H1 (cell line): ENCODE measurements around the gene RSBN1. TPM values are rescaled to one million over a fixed set of nuclear protein-coding genes. Genes with fewer than 3 reads are reported as not detected.

Experiments
- CTCF ChIA-PET: fragments of 300-600 bp; sonication (Branson Sonifier 250); formaldehyde crosslinking; loops from one replicate; lab custom pipeline; 2021; ENCODE audit not compliant: partially characterized antibody; lab: Charles Lee
- POLR2A ChIA-PET: fragments of 300-600 bp; sonication (Branson Sonifier 250); formaldehyde crosslinking; loops from one replicate; lab custom pipeline; 2021; ENCODE audit warnings: inconsistent platforms; ENCODE audit not compliant: partially characterized antibody; lab: Charles Lee
- DNase-seq, 2 experiments: peaks; one replicate each; pipeline versions ENCODE4 v3.0.0 to v3.0.0-alpha.2; 2010 to 2022; ENCODE audit warnings: low spot score in 2 of 2, low read depth in 1 of 2, mixed read lengths in 1 of 2
- FAIRE-seq: peaks from 2 replicates; lab custom pipeline; 2011; peaks lifted over from hg19 to GRCh38; lab: Jason Lieb, UNC
- H2AFZ ChIP-seq: 2 replicates; pipeline ENCODE4 v1.8.1; 2012; ENCODE audit warnings: low read length, inconsistent platforms
- H2AK5ac ChIP-seq: 2 replicates; pipeline ENCODE4 v1.6.1; 2013; ENCODE audit warnings: low read depth, low read length
- H2BK120ac ChIP-seq: replicated peaks from 2 replicates; pipeline ENCODE3; 2013; ENCODE audit warnings: low read depth, low read length, inconsistent platforms
- H2BK12ac ChIP-seq: 2 replicates; pipeline ENCODE4 v1.6.1; 2013; ENCODE audit warnings: low read depth, low read length
- H2BK15ac ChIP-seq: 2 replicates; pipeline ENCODE4 v1.6.1; 2013; ENCODE audit warnings: low read length
- H2BK20ac ChIP-seq: 2 replicates; pipeline ENCODE4 v1.6.1; 2013; ENCODE audit warnings: low read length
- H2BK5ac ChIP-seq: 2 replicates; pipeline ENCODE4 v1.6.1; 2013; ENCODE audit warnings: low read depth, low read length
- H3K14ac ChIP-seq: 2 replicates; pipeline ENCODE4 v1.6.1; 2013; ENCODE audit warnings: inconsistent platforms; ENCODE audit not compliant: insufficient read length
- H3K18ac ChIP-seq: 2 replicates; pipeline ENCODE4 v1.6.1; 2013; ENCODE audit warnings: low read length; ENCODE audit errors: extremely low read depth
- H3K23ac ChIP-seq: 2 replicates; pipeline ENCODE4 v1.6.1; 2013; ENCODE audit warnings: inconsistent platforms; ENCODE audit not compliant: insufficient read length
- H3K23me2 ChIP-seq: 2 replicates; pipeline ENCODE4 v1.6.1; 2013; ENCODE audit warnings: low read depth, low read length
- H3K27ac ChIP-seq: 2 replicates; pipeline ENCODE4 v1.6.1; 2011; ENCODE audit warnings: low read depth, low read length, inconsistent platforms
- H3K27me3 ChIP-seq, 4 experiments: replicated peaks in 1 of 4; 1 replicate in 1 of 4; 2 replicates in 3 of 4; pipeline versions ENCODE4 v1.6.1 to v1.8.1; 2011 to 2013; ENCODE audit warnings: low read length in 3 of 4, mild to moderate bottlenecking in 3 of 4, inconsistent platforms in 2 of 4, mixed read lengths in 2 of 4, moderate library complexity in 1 of 4; ENCODE audit not compliant: control insufficient read depth in 3 of 4, insufficient read depth in 3 of 4; ENCODE audit errors: extremely low read depth in 1 of 4
- H3K36me3 ChIP-seq, 4 experiments: 2 replicates each; pipeline versions ENCODE4 v1.6.1 to v1.8.1; 2011 to 2013; ENCODE audit warnings: mild to moderate bottlenecking in 4 of 4, low read length in 3 of 4, moderate library complexity in 2 of 4, control low read depth in 1 of 4, inconsistent platforms in 1 of 4; ENCODE audit not compliant: insufficient read depth in 4 of 4, control insufficient read depth in 2 of 4
- H3K4ac ChIP-seq: replicated peaks from 2 replicates; pipeline ENCODE3; 2013; ENCODE audit warnings: low read length, low read depth, mixed read lengths, inconsistent platforms; ENCODE audit not compliant: insufficient read length
- H3K4me1 ChIP-seq, 4 experiments: replicated peaks in 1 of 4; 1 replicate in 1 of 4; 2 replicates in 3 of 4; pipeline versions ENCODE4 v1.6.1 to v1.8.1; 2011 to 2013; ENCODE audit warnings: low read length in 3 of 4, inconsistent platforms in 2 of 4, mixed read lengths in 1 of 4; ENCODE audit not compliant: insufficient read depth in 4 of 4, control insufficient read depth in 3 of 4
- H3K4me2 ChIP-seq, 2 experiments: 2 replicates each; pipeline versions ENCODE4 v1.6.1 to v1.8.1; 2011 to 2013; ENCODE audit warnings: low read depth in 2 of 2, low read length in 2 of 2, control low read depth in 1 of 2, inconsistent platforms in 1 of 2, mild to moderate bottlenecking in 1 of 2; ENCODE audit not compliant: insufficient read depth in 1 of 2
- H3K4me3 ChIP-seq, 4 experiments: fragments of 200-600, 300-600 bp in 1 of 4; sonication (generic), shearing (Covaris generic), sonication (Bioruptor Twin) in 1 of 4; 2 replicates each; pipeline versions ENCODE4 v1.5.1 to v1.8.1; 2011 to 2016; ENCODE audit warnings: low read length in 4 of 4, low read depth in 3 of 4, control low read depth in 2 of 4, inconsistent platforms in 2 of 4, mild to moderate bottlenecking in 2 of 4, mixed read lengths in 1 of 4, moderate library complexity in 1 of 4; ENCODE audit not compliant: insufficient read depth in 2 of 4; ENCODE audit errors: extremely low read depth in 1 of 4
- H3K56ac ChIP-seq: replicated peaks from 2 replicates; pipeline ENCODE3; 2013; ENCODE audit warnings: low read depth, mild to moderate bottlenecking, mixed read lengths, low read length, inconsistent platforms; ENCODE audit not compliant: insufficient read length
- H3K79me1 ChIP-seq: 2 replicates; pipeline ENCODE4 v1.6.1; 2013; ENCODE audit warnings: low read depth, low read length, control low read depth
- H3K79me2 ChIP-seq, 2 experiments: 2 replicates each; pipeline versions ENCODE4 v1.6.1 to v1.8.1; 2012 to 2013; ENCODE audit warnings: low read length in 2 of 2, mild to moderate bottlenecking in 2 of 2, inconsistent platforms in 1 of 2; ENCODE audit not compliant: insufficient read depth in 2 of 2, control insufficient read depth in 1 of 2
- H3K9ac ChIP-seq, 4 experiments: replicated peaks in 1 of 4; 1 replicate in 1 of 4; 2 replicates in 3 of 4; pipeline versions ENCODE4 v1.6.1 to v1.8.1; 2011 to 2013; ENCODE audit warnings: low read depth in 3 of 4, low read length in 3 of 4, control low read depth in 2 of 4, mild to moderate bottlenecking in 2 of 4, moderate library complexity in 2 of 4, inconsistent platforms in 1 of 4; ENCODE audit errors: extremely low read depth in 1 of 4
- H3K9me3 ChIP-seq, 2 experiments: 2 replicates each; pipeline versions ENCODE4 v1.6.1 to v1.8.1; 2012 to 2013; ENCODE audit warnings: mild to moderate bottlenecking in 2 of 2, moderate library complexity in 2 of 2, control low read depth in 1 of 2, inconsistent platforms in 1 of 2, low read depth in 1 of 2, low read length in 1 of 2, mixed read lengths in 1 of 2; ENCODE audit not compliant: insufficient read depth in 2 of 2
- H4K20me1 ChIP-seq, 2 experiments: replicated peaks in 1 of 2; 2 replicates each; pipeline versions ENCODE3 to v1.8.1; 2011 to 2013; ENCODE audit warnings: inconsistent platforms in 2 of 2, low read length in 2 of 2, mild to moderate bottlenecking in 1 of 2; ENCODE audit not compliant: insufficient read depth in 2 of 2, control insufficient read depth in 1 of 2
- H4K5ac ChIP-seq: 2 replicates; pipeline ENCODE4 v1.6.1; 2013; ENCODE audit warnings: low read length, low read depth, mixed read lengths, inconsistent platforms; ENCODE audit not compliant: insufficient read length
- H4K8ac ChIP-seq: 2 replicates; pipeline ENCODE4 v1.8.0; 2013; ENCODE audit warnings: mild to moderate bottlenecking, moderate library complexity, low read length, inconsistent platforms; ENCODE audit not compliant: insufficient read depth; ENCODE audit errors: extremely low read depth
- H4K91ac ChIP-seq: replicated peaks from 2 replicates; pipeline ENCODE3; 2013; ENCODE audit warnings: low read length, mixed read lengths, inconsistent platforms; ENCODE audit not compliant: insufficient read length
- SIRT6 ChIP-seq: IDR thresholded peaks from one replicate; pipeline ENCODE4 v1.7.1; 2012; ENCODE audit warnings: low read length, inconsistent platforms
- WGBS, 2 experiments: shearing (Covaris generic) in 1 of 2; methylation state at CpG; one replicate each; pipeline versions ENCODE4 v1.1.6 to v1.1.7; 2013 to 2015; ENCODE audit warnings: low lambda C conversion rate in 2 of 2, mixed read lengths in 2 of 2, inconsistent platforms in 1 of 2, low coverage in 1 of 2, missing lambda C conversion rate in 1 of 2; ENCODE audit not compliant: insufficient replicate concordance in 2 of 2, insufficient coverage in 1 of 2, insufficient read length in 1 of 2; ENCODE audit errors: extremely low coverage in 1 of 2, missing lambda C conversion rate in 1 of 2; 5-methylcytosine and 5-hydroxymethylcytosine counted together
- polyA plus RNA-seq, 7 experiments: library from polyadenylated mRNA; depleted of rRNA in 3 of 7; stranded (reverse) in 5 of 7; unstranded in 2 of 7; fragments of >200 nt in 5 of 7; fragments of 200-250 nt in 2 of 7; gene quantifications; 1 replicate in 5 of 7; 2 replicates in 1 of 7; 4 replicates in 1 of 7; pipeline versions ENCODE4 v1.2.1 to v1.2.3, GENCODE V29; 2011 to 2013; ENCODE audit warnings: missing spikeins in 2 of 7, mixed read lengths in 2 of 7
- total RNA-seq: library from RNA; stranded (reverse); fragmentation: NEBNext Ultra II Directional; extraction: Animal tissue kit (Norgen Biotek cat#: 25700); gene quantifications from 2 replicates; pipeline ENCODE4 v1.2.1, GENCODE V29; 2021

RSBN1 gene
- total and polyA plus RNA-seq, 2 of the 8 experiments (the other 6 are each of a cell fraction or from before 2014, with no cell fraction given), result 4.2 to 17.6 TPM

GRCh38 chr1:113805256-113805531, 7.1 kb downstream of the RSBN1 start:
- no peak overlapping the region for H2AFZ ChIP-seq
- no peak overlapping the region for H3K18ac ChIP-seq
- FAIRE-seq, result no peak
- H3K4me2 ChIP-seq, result no peak overlapping the region
- peaks cover 0 to 6% (median 0%) of the 10 kb centered on the region in 4 experiments; a peak in 2 of 7 replicates for H3K4me1 ChIP-seq
- H4K8ac ChIP-seq, result no peak overlapping the region
- ChIA-PET CTCF (no interaction called here), POLR2A (interaction anchor here (0.6 to 1.0 kb wide), 3 partner anchors 11 to 46 kb away, joined by 3 to 4 read pairs (median 3); partner anchors contain the start of gene PHTF1)
- H2BK120ac ChIP-seq, result no peak overlapping the region
- no peak overlapping the region for H2BK15ac ChIP-seq
- H3K23ac ChIP-seq, result no peak overlapping the region
- H3K27me3 ChIP-seq, result no peaks in the 10 kb centered on the region
- H2AK5ac ChIP-seq, result no peak overlapping the region
- H4K91ac ChIP-seq, result no peak overlapping the region
- no peak overlapping the region for H3K4ac ChIP-seq
- H3K4me3 ChIP-seq, result no peak overlapping the region
- H3K9me3 ChIP-seq, result no peaks in the 10 kb centered on the region
- 94% methylated on average over 6 of the region's 6 CpGs; no CpG with 5 or more reads in 1 of the 2 experiments for WGBS, 2 experiments
- no peak overlapping the region for H3K9ac ChIP-seq
- H2BK12ac ChIP-seq, result no peak overlapping the region
- no peak overlapping the region for H3K14ac ChIP-seq
- DNase-seq, result no peak
- H2BK5ac ChIP-seq, result no peak overlapping the region
- peaks cover 2 to 5% of the 10 kb centered on the region in 2 experiments for H4K20me1 ChIP-seq
- H3K36me3 ChIP-seq, result no peaks in the 10 kb centered on the region
- no peaks in the 10 kb centered on the region; the same call in 1 of the 2 replicates for H3K79me1 ChIP-seq
- H2BK20ac ChIP-seq, result no peak overlapping the region
- no peak overlapping the region for H3K27ac ChIP-seq
- H3K23me2 ChIP-seq, result no peaks in the 10 kb centered on the region; the same call in 1 of the 2 replicates
- no peak overlapping the region for H4K5ac ChIP-seq
- H3K79me2 ChIP-seq, result peaks cover 13 to 92% of the 10 kb centered on the region in 2 experiments
- no peak overlapping the region for H3K56ac ChIP-seq
- no peak for TF ChIP-seq SIRT6
